ENCODE measurements around the gene SENP8.
"Not testable (repeated sequence)": the region's sequence is repeated elsewhere in the genome, so short reads cannot be mapped to it uniquely, and the experiment has no call there.

The SENP8 gene

DNA sequence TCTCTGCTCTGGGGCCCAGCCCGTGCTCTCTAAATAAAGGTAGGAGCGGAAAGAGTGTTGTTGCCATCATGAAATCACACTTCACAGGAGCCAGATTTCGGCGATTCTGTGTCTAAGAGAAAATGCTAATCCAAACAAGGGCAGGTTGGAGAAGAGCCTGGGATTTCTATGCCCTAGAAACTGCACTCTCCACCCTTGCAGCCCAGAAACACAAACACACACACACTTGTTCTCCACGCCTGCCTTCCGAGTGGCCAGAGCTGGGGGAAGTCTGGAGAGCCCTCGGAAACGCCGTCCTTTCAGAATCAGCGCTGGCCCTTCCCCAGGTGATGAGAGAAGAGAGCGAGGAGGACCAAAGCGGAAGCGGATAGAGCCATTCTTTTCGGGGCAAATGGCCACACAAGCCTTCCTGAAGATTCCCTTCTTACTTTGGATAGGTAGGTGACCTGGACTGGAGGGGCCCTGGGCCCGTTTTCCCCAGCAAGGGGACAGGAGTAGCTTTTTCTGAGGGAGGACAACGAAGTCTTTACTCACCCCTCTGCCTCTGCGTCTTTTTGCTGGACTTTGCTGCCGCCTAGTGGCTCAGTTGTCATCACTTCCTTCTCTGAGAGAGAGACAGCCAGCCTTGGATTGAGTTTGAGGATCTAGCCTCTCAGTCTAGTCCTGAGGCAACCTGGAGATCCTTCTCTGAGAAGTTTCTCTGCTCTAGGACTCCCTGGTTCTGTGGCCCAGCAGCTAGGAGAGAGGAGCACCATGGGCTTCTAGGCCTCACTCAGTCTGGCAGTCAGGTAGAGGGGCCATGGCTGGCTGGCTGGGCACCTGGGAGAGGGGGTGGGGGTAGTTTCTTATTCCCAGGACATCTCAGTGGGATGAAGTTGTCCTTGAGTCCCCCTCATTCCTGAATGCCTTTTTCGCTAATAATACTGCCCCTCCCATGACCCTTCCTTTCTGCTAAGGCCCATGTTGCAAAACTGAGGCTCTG lies 37.7 kb downstream of the SENP8 start:
- DNase-seq (ENCODE audit: low read depth in 2 of 2), result peak; percentile 49 to 74

DNA sequence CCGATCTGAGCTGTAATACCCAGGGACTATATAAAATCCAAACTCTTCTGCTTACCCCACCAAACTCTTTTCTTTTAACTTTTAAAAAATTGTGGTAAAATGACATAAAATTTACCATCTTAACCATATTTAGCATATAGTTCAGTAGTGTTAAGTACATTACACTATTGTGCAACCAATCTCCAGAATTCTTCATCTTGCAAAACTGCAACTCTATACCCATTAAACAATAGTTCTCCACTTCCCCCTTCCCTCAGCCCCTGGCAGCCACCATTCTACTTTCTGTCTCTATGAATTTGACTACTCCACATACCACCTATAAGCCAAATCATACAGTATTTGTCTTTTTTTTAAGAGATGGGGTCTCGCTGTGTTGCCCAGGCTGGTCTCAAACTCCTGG lies 38.7 kb downstream of the SENP8 start:
- no peak for DNase-seq (ENCODE audit: low read depth in 2 of 2)

DNA sequence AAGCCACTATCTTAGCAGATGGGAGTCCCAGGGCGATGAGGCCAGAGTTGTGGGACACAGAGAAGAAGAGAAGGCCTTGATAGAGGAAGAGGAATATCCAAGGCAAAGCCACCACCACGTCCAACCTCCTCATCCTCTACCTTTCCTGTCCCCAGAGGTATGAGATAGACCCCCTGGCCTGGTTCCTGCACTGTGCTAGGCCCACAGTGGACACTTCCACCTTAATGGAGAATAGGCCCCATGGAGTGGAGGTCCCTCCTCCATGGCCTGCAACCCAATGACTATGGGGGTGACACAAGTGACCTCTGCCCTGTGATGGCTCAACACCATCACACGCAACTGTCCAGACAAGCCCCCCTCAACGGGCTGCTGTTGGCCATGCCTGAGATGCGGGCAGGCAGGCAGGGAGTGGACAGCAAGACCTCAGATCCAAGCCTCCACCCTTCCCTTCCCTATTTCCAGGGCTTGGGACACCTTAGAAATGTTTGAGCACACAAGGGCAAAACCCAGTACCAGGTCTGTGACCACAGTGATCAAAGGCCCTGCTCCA lies 42.6 kb downstream of the SENP8 start:
- no peak for DNase-seq (ENCODE audit: low read depth in 2 of 2)

DNA sequence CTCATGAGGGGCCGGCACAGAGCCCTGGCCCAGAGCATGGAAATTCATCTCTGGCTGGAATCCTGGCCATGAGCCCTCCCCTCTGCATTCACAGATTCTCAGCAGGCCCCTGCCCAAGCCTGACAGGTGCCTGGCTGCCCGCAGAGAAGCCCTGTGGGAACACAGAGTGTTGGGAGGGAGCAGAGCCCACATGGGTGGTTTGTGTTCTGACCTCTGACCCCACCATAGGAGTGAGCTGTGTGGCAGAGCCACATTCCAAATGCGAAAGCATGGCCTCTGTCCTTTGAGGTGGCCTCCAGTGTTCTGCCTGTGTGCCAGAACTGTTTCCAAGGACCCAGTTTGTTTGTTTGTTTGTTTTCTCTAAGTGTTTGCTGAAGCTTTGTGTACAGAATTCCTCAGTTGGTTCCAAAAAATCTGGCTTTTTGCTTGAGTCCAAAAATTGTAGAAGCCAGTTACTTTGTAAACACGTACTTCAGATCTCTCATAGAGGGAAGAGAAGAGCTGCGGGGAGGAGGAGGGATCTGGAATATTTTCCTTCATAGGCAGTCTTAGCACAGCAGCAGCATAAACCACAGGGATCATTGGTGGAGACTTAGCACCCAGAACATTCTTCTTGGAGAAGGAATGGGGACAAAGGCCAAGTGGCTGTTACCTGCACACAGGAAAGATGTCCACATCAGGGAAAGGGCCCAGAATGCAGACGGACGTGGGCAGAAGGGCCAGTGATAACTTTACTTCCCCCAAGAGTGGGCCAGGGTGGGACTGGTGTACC lies 43.3 kb downstream of the SENP8 start:
- no peak for DNase-seq (ENCODE audit: low read depth in 2 of 2)

DNA sequence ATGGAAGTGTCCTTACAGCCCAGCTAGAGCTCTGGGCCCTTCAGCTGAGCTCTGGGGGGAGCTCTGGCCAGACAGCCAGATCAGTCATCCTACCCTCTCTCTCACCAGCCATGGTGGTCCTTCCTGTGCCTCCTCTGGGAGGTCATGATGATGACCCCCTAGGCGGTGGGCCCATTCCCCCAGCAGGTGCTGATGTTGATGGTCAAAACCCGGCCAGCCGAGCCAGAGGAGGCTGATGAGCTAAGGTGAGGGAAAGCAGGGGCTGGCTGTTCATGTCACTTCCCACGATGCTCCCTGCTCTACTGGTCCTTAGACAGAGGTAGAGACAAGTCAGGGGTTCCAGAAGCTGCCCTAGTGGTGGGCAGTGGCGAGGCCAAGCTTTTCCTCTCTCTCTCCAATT lies 44.4 kb downstream of the SENP8 start:
- no peak for DNase-seq (ENCODE audit: low read depth in 2 of 2)

DNA sequence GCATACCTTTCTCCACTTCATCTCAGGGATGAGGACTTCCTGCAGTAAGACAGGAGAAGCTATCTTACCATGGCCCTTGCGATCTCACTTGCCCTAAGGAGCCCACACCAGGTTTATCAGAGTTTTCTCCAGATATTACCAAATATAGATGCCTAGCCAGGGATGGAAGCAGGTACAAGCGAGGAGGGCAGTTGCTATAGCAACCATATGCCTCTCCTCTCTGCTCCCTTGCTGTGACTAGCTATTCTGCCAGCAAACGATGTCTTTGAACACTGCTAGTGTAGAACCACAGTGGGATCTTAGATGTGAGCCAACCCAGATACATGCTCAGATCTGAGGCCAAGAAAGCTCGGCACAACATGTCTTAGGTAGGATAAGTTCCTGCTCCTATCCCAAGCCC lies 45.5 kb downstream of the SENP8 start:
- DNase-seq (ENCODE audit: low read depth in 2 of 2), result no peak

DNA sequence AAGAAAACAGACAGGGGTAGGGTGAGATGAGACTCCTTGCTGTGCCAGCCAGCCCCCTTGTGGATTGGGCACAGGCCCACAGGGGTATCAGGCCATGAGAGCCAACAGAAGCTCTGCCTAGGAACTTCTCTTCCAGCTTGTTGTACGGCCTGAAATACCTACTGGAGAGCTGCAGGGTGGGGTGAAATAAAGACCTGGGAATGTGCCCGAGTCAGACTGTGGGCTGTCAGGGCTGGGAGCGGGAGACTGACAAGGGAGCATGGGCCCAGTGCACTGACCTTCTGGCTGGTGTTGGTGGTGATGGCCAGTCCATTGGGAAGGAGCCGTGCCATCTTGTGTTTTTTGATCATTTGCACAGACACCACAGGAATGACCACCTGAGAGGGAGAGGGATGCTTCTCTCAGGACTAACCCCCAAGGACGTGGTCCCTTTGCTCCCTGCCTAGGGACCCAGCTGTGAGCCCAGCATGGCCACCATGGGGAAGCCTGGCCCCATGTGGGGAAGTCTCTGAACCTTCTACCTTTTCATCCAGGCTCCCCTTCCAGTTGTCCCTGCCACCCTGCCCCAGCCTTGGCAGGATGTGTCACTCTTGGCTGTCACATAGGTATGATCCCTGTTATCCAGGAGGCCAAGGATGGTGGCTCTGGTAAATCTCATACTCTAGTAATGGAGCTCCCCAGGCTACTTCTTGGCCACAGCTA lies 48.7 kb downstream of the SENP8 start:
- no peak for DNase-seq (ENCODE audit: low read depth in 2 of 2)

DNA sequence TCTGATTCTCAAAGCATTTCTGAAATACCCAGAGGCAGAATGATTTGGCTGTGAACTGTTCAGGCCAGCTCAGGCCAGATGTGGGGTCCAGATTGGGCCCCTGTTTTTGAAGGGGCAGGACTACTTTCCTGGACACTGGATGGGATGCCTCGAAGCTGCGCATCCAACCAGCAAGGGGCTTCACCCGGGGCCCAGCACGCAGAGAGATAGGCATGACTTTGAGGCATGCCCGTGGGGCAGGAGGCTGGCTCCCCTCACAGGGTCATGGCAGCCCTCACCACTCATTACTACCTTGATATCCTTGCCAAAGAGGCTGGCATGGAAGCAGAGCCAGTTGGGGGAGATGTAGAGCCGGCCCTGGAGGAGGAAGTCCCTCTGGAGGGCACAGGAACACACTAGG lies 49.2 kb downstream of the SENP8 start:
- no peak for DNase-seq (ENCODE audit: low read depth in 2 of 2)

DNA sequence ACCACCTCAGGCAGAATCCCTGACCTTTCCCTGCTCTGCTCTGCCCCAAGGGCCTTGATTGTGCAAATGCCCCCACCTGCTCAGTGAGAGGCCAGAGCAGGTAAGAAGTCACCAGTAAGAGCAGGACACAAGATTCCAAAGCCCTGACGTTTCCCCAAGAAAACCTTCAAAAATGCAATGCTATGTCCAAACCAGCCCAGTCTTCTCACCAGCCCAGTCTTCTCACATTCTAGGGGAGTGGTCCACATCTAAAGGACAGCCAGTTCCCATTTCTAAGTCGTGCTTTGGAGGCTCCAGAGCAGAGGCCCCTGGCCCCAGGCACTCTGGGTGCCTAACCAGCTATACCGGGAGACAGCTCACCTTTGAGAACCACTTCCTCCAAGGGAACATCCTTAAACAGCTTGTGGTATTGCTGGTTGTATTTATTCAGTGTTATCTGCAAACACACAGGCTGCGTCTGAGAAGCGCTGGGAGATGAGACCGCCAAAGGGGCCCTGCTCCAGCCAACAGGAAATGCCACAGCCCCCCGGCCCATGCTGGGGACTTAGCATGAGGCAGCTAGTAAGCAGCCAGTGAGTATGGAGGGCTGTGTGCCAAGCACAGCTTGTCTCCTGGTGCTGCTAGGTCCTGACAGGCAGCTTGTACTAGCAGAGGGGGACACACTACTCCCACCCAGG lies 50.1 kb downstream of the SENP8 start:
- DNase-seq (ENCODE audit: low read depth in 2 of 2), result no peak

DNA sequence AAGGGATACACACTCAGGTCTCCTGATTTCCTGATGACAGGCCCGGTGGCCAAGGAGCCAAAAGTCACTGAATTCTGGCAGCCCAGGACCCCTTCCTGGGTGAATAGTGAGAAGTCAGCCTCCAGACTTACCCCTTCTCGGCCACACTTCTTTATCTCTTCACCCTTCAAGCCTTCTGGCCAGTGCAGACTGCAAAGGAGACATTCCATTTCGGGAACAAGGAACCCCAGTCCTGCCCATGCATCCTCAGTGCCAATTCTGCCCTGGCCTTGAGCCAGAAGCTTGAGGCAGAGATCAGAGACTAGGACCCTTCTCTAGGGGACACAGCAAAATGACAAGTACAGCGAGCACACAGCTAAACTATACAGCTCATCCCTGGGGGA lies 50.6 kb downstream of the SENP8 start:
- no peak for DNase-seq (ENCODE audit: low read depth in 2 of 2)

DNA sequence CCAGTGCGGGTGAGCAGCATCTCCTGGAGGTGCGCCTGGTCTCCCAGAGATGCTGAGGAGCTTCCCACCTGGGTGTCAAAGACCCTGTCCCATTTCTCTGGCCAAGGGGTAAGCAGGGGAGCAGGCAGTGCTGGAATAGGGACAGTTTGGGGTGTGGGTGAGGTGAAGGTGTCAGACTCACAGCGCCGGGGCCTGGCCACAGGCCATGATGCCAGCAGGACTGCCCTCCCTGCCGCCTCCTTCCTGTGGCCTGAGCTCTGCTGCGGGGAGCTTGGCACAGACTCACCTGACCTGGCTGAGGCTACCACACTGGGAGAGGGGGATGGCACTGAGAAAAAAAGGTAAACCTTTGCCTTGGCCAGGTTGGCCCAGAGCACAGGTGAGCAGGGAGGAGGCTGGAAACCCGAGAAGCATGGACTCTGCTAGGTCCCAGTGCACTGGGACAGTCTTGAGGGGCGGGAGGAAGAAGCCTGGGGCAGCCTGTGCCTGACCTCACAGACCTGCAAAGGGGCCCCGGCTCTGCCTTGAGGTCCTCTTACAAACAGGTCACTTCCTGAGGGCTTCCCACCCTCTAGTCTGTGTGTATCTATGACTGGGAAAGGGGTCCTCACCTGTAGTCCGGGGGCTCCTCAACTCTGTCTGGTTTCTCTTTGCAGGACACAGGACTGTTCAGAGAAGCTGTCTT lies 51.2 kb downstream of the SENP8 start:
- no peak for DNase-seq (ENCODE audit: low read depth in 2 of 2)

DNA sequence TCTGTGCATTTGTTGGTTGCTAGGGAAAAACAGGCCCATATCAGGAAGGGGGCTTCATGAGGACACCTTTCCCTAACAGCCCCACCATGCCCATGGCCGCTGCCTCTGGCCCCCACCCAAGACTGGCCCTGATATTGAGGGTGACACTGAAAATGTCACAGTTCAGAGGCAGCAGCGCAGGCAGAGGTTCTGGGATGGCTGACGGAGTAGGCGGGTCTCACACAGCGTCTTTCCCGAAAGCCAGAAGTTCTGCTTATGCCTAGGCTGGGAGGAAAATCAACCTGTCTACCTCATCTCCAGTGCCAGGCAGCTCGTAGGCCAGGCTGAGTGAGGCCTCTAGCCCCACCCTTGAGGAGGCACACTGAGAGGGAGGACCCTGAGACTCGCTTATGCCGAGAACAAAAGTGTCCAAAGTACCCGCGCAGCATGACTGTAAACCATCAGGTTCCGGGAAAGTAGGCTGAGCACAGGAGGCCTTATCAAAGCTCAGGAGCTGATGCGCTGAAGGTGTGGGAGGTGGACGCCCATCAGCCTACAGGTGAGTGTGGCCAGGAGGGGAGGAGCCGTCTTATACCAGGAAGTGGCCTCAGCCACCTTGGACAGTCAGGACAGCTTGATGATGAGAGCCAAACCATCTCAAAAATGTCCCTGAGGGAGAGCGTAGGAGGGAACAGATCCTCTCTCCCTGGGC lies 51.9 kb downstream of the SENP8 start:
- DNase-seq (ENCODE audit: low read depth in 2 of 2), result no peak

DNA sequence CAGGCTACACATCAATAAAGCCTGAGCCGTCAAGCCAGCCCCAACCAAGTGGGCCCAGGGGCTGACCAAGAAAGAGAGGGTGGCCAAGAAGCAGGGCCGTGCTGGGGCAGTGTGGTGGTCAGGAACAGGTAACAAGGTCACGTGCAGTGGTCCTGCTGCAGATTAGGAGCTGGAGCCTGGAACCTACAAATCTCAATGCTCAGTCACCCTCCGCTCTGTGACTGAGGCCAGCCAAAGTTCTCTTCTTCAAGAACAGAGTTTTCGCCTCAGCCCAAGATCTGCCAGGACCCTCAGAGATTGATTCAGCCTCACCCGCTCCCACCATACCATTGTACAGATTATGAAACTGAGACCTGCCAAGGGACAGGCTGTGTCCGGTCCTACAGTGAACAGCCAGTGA lies 52.5 kb downstream of the SENP8 start:
- no peak for DNase-seq (ENCODE audit: low read depth in 2 of 2)

DNA sequence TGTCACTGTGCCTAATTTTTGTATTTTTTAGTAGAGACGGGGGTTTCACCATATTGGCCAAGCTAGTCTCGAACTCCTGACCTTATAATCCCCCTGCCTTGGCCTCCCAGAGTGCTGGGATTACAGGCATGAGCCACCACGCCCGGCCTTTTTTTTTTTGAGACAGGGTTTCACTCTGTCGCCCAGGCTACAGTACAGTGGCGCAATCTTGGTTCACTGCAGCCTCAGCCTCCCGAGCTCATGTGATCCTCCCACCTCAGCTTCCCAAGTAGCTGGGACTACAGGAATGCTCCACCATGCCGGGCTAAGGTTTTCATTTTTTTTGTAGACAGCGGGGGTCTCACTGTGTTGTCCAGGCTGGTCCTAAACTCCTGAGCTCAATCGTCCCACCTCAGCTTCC lies 53.8 kb downstream of the SENP8 start:
- DNase-seq (ENCODE audit: low read depth in 2 of 2), result not testable (repeated sequence)

DNA sequence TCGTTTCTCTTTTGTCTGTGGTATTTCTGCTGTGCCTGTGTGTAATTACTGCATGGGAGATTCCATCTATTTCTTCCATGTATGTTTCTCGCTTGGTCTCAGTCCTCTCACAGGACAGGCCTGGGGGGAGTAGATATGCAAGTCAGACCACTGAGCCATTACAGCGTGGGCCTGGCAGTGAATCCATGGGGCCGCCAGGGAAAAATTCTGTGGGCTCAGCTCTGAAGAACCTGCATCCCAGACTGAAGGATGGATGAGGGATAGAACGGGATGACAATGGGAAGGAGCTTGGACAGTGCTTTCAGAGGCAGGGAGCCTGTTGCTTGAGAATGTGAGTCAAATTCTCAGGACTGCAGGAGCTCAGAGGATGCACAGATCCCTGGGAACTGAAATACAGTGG lies 54.6 kb downstream of the SENP8 start:
- DNase-seq (ENCODE audit: low read depth in 2 of 2), result no peak

DNA sequence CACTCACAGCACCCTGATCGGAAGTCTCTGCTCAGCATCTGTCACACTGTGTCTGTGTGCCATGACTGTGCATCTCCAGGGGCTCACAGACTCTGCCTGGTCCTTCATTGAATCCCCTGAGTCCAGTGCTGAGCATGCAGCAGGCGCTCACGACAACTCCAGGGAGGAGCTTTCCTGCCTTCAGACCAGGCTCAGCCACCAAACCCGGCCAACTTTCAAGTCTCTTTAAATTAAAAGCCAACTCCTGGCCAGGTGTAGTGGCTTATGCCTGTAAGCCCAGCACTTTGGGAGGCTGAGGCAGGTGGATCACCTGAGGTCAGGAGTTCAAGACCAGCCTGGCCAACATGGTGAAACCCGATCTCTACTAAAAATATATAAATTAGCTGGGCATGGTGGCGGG lies 55.2 kb downstream of the SENP8 start:
- no peak for DNase-seq (ENCODE audit: low read depth in 2 of 2)

DNA sequence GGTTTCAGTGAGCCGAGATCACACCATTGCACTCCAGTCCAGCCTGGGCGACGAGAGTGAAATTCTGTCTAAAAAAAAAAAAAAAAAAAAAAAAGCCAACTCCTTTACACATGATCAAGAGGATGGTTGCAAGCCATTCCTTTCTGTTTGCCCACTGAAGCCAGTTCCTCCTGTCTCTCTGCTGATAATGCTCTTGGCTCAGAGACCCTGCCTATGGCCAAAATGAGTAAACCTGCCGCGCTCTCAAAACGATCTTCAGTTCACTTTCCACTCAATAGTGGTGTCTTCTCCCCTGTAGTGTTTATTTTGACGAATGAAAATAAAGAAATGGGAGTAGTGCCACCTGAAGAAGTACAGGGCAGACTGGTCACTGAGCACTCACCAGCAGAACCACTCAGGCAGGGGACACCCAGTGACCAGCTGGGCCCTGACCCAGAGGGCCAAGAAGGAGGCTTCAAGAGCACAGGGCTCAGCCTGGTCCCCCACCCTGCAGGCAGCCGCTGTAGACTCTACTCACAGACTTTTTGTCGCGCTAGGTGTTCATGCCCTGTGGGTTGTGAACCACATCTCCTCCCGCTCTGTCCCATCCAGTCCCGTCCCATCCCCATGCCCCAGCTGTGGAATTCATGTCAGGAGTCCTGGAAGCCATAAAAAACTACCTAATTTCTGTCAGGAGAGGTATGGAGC lies 55.8 kb downstream of the SENP8 start:
- no peak for DNase-seq (ENCODE audit: low read depth in 2 of 2)

DNA sequence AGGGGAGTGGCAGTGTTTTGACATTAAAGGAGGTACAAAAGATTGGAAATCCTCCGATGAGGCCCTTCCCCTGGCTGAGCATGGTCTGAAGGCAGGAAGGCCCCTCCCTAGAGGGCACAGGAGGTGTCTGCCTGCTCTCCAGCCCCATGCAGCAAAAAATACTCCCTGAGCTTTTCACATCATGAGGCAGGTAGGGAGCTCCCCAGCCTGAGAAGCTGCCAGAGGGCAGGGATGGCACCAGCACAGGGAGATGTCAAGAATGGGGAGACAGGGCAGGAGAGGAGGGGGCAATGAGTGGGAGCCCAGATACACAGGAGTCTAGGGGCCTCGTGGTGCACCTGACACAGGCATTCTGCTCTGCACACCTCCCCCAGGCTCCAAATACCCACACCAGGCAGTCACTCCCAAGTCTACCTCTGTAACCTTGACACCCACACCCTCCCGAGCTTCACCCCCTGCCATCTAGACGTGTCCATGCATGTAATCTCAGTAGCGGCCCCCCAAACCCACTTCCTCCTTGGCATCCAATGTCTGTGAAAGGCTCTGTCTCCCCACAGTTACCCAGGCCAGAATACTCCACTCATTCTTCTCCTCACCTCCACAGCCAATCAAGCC lies 56.5 kb downstream of the SENP8 start:
- DNase-seq (ENCODE audit: low read depth in 2 of 2), result no peak
